Prostate gland (tissue), 2 donors: Measurements from ENCODE around the gene TMEM109. TPM values are rescaled to one million over a fixed set of nuclear protein-coding genes. Genes with fewer than 3 reads are reported as not detected.

Experiments used
- DNase-seq: peaks from one replicate; pipeline ENCODE4 v3.0.0-alpha.2; 2019; ENCODE audit warnings: low spot score
- H3K27ac ChIP-seq, 2 donors: fragments of 200-600 bp; sonication (generic); 2 replicates each; pipeline ENCODE4 v1.5.1; 2017 to 2019
- H3K27me3 ChIP-seq: fragments of 200-600 bp; sonication (generic); replicated peaks from 2 replicates; pipeline ENCODE4 v1.5.1; 2019; ENCODE audit not compliant: insufficient read depth
- H3K36me3 ChIP-seq, 2 donors: fragments of 200-600 bp; sonication (generic); 1 replicate in 1 of 2; 2 replicates in 1 of 2; pipeline versions ENCODE4 v1.5.1 to v1.8.1; 2017 to 2019
- H3K4me1 ChIP-seq: fragments of 200-600 bp; sonication (generic); replicated peaks from 2 replicates; pipeline ENCODE4 v1.5.1; 2019
- H3K4me3 ChIP-seq, 2 donors: fragments of 200-600 bp; sonication (generic); 2 replicates each; pipeline ENCODE4 v1.5.1; 2017 to 2019
- H3K9me3 ChIP-seq: fragments of 200-600 bp; sonication (generic); 2 replicates; pipeline ENCODE4 v1.5.1; 2017
- CTCF ChIP-seq, 4 experiments: fragments of 200-600 bp in 2 of 4; fragments of 450-650 bp in 2 of 4; sonication (generic) in 2 of 4; IDR thresholded peaks; 1 replicate in 3 of 4; 2 replicates in 1 of 4; pipeline ENCODE4 v1.5.1; 2016 to 2019; ENCODE audit warnings: antibody characterized with exemption in 4 of 4, mild to moderate bottlenecking in 2 of 4, moderate library complexity in 2 of 4
- POLR2A ChIP-seq: fragments of 450-650 bp; IDR thresholded peaks from one replicate; pipeline ENCODE4 v1.6.1; 2016; ENCODE audit warnings: antibody characterized with exemption, mild to moderate bottlenecking
- POLR2AphosphoS5 ChIP-seq: sonication (generic); formaldehyde crosslinking; IDR thresholded peaks from one replicate; pipeline ENCODE4 v1.6.1; 2017; ENCODE audit warnings: antibody characterized with exemption
- whole genome bisulfite sequencing: methylation state at CpG from one replicate; pipeline ENCODE4 v1.1.5; 2018; 5-methylcytosine and 5-hydroxymethylcytosine counted together
- intact Hi-C: fragments of 100-400 bp; cut with DNase I; formaldehyde crosslinking; loops from one replicate; pipeline ENCODE4 v1.14.2; 2022
- total RNA-seq, 2 donors: library from RNA; depleted of rRNA; stranded (reverse); fragments of >200 nt; gene quantifications; one replicate each; pipeline ENCODE4 v1.1.0, GENCODE V29; 2016

TMEM109 gene
- total RNA-seq, 2 donors from 2014 or later = 106 to 122 TPM

- no peaks in the 10 kb centered on the region for H3K36me3 ChIP-seq
- intact Hi-C loops = no loop called here
- TF ChIP-seq POLR2AphosphoS5 = no peak
- TF ChIP-seq POLR2A = no peak
- no peak for TF ChIP-seq CTCF (IDR thresholded peaks at IDR 0.05)
- DNase-seq = no peak
- H3K27me3 ChIP-seq = no peaks in the 10 kb centered on the region
- H3K27ac ChIP-seq = peak overlapping the region in 1 of 2 donors; percentile 32
- peaks cover 3% of the 10 kb centered on the region for H3K4me1 ChIP-seq
- no peaks in the 10 kb centered on the region for H3K9me3 ChIP-seq
- 65% methylated on average over 5 of the region's 5 CpGs for WGBS
- no peak overlapping the region for H3K4me3 ChIP-seq
These were observed 23.3 kb upstream of the TMEM109 start for GRCh38 chr11:60890696-60891095.

- H3K27me3 ChIP-seq = no peaks in the 10 kb centered on the region
- no peak overlapping the region for H3K4me3 ChIP-seq
- peaks cover 3% of the 10 kb centered on the region for H3K4me1 ChIP-seq
- intact Hi-C loops = no loop called here
- peak overlapping the region in 1 of 2 donors; percentile 32 for H3K27ac ChIP-seq
- TF ChIP-seq CTCF (IDR thresholded peaks at IDR 0.05) (no peak), POLR2A (no peak), POLR2AphosphoS5 (no peak)
- no peaks in the 10 kb centered on the region for H3K9me3 ChIP-seq
- no peak for DNase-seq
- 85% methylated on average over 7 of the region's 7 CpGs for WGBS
- peaks cover 0 to 3% of the 10 kb centered on the region in 2 donors for H3K36me3 ChIP-seq
These were observed 22.7 kb upstream of the TMEM109 start for GRCh38 chr11:60891103-60891741.

GRCh38 chr11:60895687-60896086 is 18.3 kb upstream of the TMEM109 start:
- Histone ChIP-seq H3K9me3 (no peaks in the 10 kb centered on the region), H3K27ac (no peak overlapping the region), H3K27me3 (no peaks in the 10 kb centered on the region), H3K4me1 (peaks cover 3% of the 10 kb centered on the region), H3K4me3 (no peak overlapping the region), H3K36me3 (peaks cover 21 to 23% of the 10 kb centered on the region in 2 donors)
- DNase-seq = no peak
- TF ChIP-seq CTCF (IDR thresholded peaks at IDR 0.05) = no peak
- TF ChIP-seq POLR2AphosphoS5 = no peak
- no peak for TF ChIP-seq POLR2A
- intact Hi-C loops = loop anchor here (5.0 kb wide), 1 partner anchor 118 kb away; no protein-coding TSS in a partner anchor
- WGBS = 79% methylated on average over 5 of the region's 5 CpGs

GRCh38 chr11:60897496-60897895 is 16.5 kb upstream of the TMEM109 start:
- H3K4me1 ChIP-seq = peaks cover 3% of the 10 kb centered on the region
- H3K27me3 ChIP-seq = no peaks in the 10 kb centered on the region
- TF ChIP-seq POLR2A = no peak
- no peak for TF ChIP-seq POLR2AphosphoS5
- no peak for TF ChIP-seq CTCF (IDR thresholded peaks at IDR 0.05)
- H3K9me3 ChIP-seq = no peaks in the 10 kb centered on the region
- H3K27ac ChIP-seq = no peak overlapping the region
- no peak overlapping the region for H3K4me3 ChIP-seq
- peaks cover 21 to 34% of the 10 kb centered on the region in 2 donors for H3K36me3 ChIP-seq
- intact Hi-C loops = loop anchor here (5.0 kb wide), 1 partner anchor 120 kb away; no protein-coding TSS in a partner anchor
- 97% methylated on average over 4 of the region's 4 CpGs for WGBS
- no peak for DNase-seq
